ENCODE data around the gene SMG5. TPM values are rescaled to one million over a fixed set of nuclear protein-coding genes. Genes with fewer than 3 reads are reported as not detected.

The SMG5 gene
- polyA plus RNA-seq, 1 of the 3 experiments (the other 2 are of a cell fraction), result 21.3 TPM

- POLR2A ChIA-PET, result interaction anchor here (0.6 kb wide), 1 partner anchor 40 kb away, joined by 5 read pairs; no protein-coding TSS in a partner anchor
- Histone ChIP-seq H3K27ac (ENCODE audit: low read depth in 2 of 2, low read length in 1 of 2) (no peak overlapping the region), H3K79me2 (ENCODE audit: insufficient read depth) (no peaks in the 10 kb centered on the region), H3K4me1 (ENCODE audit: control insufficient read depth in 1 of 2, insufficient read depth in 2 of 2, low read depth in 1 of 2, low read length in 1 of 2) (no peaks in the 10 kb centered on the region), H2AFZ (ENCODE audit: low read depth) (no peak overlapping the region), H3K9me2 (no peaks in the 10 kb centered on the region), H4K20me1 (ENCODE audit: insufficient read depth) (no peaks in the 10 kb centered on the region), H3F3A (replicated peaks; ENCODE audit: insufficient read depth) (peaks cover 17% of the 10 kb centered on the region), H3K36me3 (replicated peaks in 1 of 2; ENCODE audit: control insufficient read depth in 1 of 2, insufficient read depth in 2 of 2, low read length in 1 of 2) (peaks cover 24 to 55% of the 10 kb centered on the region in 2 experiments), H3K9ac (no peak overlapping the region), H3K9me3 (no peaks in the 10 kb centered on the region), H3K4me3 (ENCODE audit: low read depth in 2 of 2, low read length in 1 of 2) (no peak overlapping the region), H3K27me3 (ENCODE audit: insufficient read depth) (no peaks in the 10 kb centered on the region), H3K4me2 (no peak overlapping the region)
- CTCF ChIA-PET, result interaction anchor here (1.5 kb wide), 1 partner anchor 80 kb away, joined by 3 read pairs; no protein-coding TSS in a partner anchor
- DNase-seq, result no peak
- WGBS (ENCODE audit: low lambda C conversion rate), result 88% methylated on average over 2 of the region's 2 CpGs
- TF ChIP-seq CHD2 (IDR thresholded peaks at IDR 0.05; ENCODE audit: low read length, partially characterized antibody) (no peak), PBX3 (IDR thresholded peaks at IDR 0.05) (no peak), MXI1 (IDR thresholded peaks at IDR 0.05; ENCODE audit: low read depth, low read length) (no peak), MEF2A (IDR thresholded peaks at IDR 0.05; ENCODE audit: borderline replicate concordance, low read depth) (no peak), YY1 (IDR thresholded peaks at IDR 0.05; ENCODE audit: low read depth) (no peak), SIN3A (IDR thresholded peaks at IDR 0.05; ENCODE audit: borderline replicate concordance, low read depth, low read length) (no peak), ZBTB33 (IDR thresholded peaks at IDR 0.05; ENCODE audit: borderline replicate concordance, low read depth) (no peak), REST (IDR thresholded peaks at IDR 0.05; ENCODE audit: low read depth, low read length) (no peak), RCOR1 (IDR thresholded peaks at IDR 0.05; ENCODE audit: low read length) (no peak), FOXM1 (IDR thresholded peaks at IDR 0.05; ENCODE audit: low read depth) (no peak), POLR2AphosphoS5 (IDR thresholded peaks at IDR 0.05; ENCODE audit: low read depth, low read length) (no peak), IRF3 (IDR thresholded peaks at IDR 0.05; ENCODE audit: low read depth, low read length) (no peak), CTCF (IDR thresholded peaks at IDR 0.05) (no peak)
These were observed 22.6 kb upstream of the SMG5 start for GRCh38 chr1:156305215-156305614.

Measured in SK-N-SH (cell line).